WTC11 (cell line): ENCODE measurements around the gene NUP85. TPM values are rescaled to one million over a fixed set of nuclear protein-coding genes. Genes with fewer than 3 reads are reported as not detected.
A peak's percentile ranks its signal among the peaks of the same experiment; 100 is the strongest.

ENCODE experiments used
- CREB1 ChIP-seq: sonication (generic); formaldehyde crosslinking; IDR thresholded peaks from 2 replicates; pipeline ENCODE4 v1.8.0; 2023; ENCODE audit warnings: mild to moderate bottlenecking, missing genetic modification reagents
- FOXK1 ChIP-seq: sonication (generic); formaldehyde crosslinking; IDR thresholded peaks from 2 replicates; pipeline ENCODE4 v1.8.0; 2022; ENCODE audit warnings: mild to moderate bottlenecking, moderate library complexity, missing genetic modification reagents
- SP1 ChIP-seq: sonication (generic); formaldehyde crosslinking; conservative IDR thresholded peaks from 2 replicates; pipeline ENCODE4 v1.8.1; 2022; ENCODE audit warnings: missing genetic modification reagents
- TEAD4 ChIP-seq: sonication (generic); formaldehyde crosslinking; IDR thresholded peaks from 2 replicates; pipeline ENCODE4 v1.8.0; 2022; ENCODE audit warnings: mild to moderate bottlenecking, missing genetic modification reagents
- ZNF219 ChIP-seq: sonication (generic); formaldehyde crosslinking; IDR thresholded peaks from 2 replicates; pipeline ENCODE4 v1.8.0; 2023; ENCODE audit warnings: missing genetic modification reagents, mild to moderate bottlenecking, borderline replicate concordance
- total RNA-seq: library from RNA; stranded (reverse); gene quantifications from 3 replicates; pipeline ENCODE4 v1.2.3, GENCODE V29; 2021
- TF ChIP-seq, protein P1 (sequence below): sonication (generic); formaldehyde crosslinking; IDR thresholded peaks from 2 replicates; pipeline ENCODE4 v1.8.1; 2023; ENCODE audit warnings: mild to moderate bottlenecking, missing genetic modification reagents, borderline replicate concordance
- TF ChIP-seq, protein P2 (sequence below): fragments of 200-600 bp; IDR thresholded peaks from 2 replicates; pipeline ENCODE4 v1.8.0; 2022; ENCODE audit warnings: antibody characterized with exemption
- TF ChIP-seq, protein P3 (sequence below): sonication (generic); formaldehyde crosslinking; IDR thresholded peaks from 2 replicates; pipeline ENCODE4 v1.8.0; 2022; ENCODE audit warnings: mild to moderate bottlenecking, missing genetic modification reagents
- TF ChIP-seq, protein P4 (sequence below): sonication (generic); formaldehyde crosslinking; IDR thresholded peaks from 2 replicates; pipeline ENCODE4 v1.8.1; 2023; ENCODE audit warnings: mild to moderate bottlenecking, missing genetic modification reagents
- TF ChIP-seq, protein P5 (sequence below): sonication (generic); formaldehyde crosslinking; IDR thresholded peaks from 2 replicates; pipeline ENCODE4 v1.8.0; 2022; ENCODE audit warnings: mild to moderate bottlenecking, missing genetic modification reagents
- TF ChIP-seq, protein P6 (sequence below): sonication (generic); formaldehyde crosslinking; IDR thresholded peaks from 2 replicates; pipeline ENCODE4 v1.8.1; 2023; ENCODE audit warnings: mild to moderate bottlenecking, missing genetic modification reagents, moderate library complexity
- TF ChIP-seq, protein P7 (sequence below): sonication (generic); formaldehyde crosslinking; IDR thresholded peaks from 2 replicates; pipeline ENCODE4 v1.8.1; 2022; ENCODE audit warnings: mild to moderate bottlenecking, moderate library complexity, missing genetic modification reagents

The NUP85 gene
- total RNA-seq, 1 experiment from 2014 or later = 109 TPM

DNA sequence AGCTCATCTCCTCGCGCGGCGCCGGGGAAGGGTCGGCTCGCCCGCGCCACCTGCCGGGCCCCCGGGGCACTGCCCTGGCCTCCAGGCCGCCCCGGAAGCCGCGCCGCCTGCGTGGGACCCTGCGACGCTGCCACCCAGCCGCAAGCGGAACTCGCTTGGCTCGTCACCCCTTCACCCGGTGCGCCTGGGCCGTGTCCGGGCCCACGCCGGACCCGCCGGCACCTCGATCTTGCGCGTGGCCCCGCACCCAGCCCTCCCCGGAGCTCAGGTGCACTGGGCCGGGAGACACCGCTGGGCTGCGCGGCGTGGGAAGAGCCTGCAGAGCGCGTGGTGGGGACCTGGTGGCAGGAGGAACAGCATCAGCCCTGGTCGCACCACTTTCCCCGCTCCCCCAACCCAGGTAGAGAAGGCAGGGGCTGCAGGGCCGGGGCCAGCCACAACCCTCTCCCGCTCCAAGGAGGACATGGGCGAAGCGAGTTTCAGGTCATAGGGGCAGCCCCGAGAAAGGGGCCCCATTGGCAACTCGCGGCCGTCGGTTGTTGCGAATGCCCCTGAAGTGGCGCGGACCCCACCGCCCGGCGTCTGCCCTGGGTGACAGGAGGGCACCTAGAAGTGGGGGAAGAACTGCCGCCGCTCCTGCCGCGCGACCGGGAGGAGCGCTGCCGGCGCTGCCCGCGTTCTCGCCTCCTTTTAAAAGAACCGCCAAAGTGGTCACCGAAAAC, 65.9 kb downstream of the NUP85 start (continued):
- TF ChIP-seq, protein P1, sequence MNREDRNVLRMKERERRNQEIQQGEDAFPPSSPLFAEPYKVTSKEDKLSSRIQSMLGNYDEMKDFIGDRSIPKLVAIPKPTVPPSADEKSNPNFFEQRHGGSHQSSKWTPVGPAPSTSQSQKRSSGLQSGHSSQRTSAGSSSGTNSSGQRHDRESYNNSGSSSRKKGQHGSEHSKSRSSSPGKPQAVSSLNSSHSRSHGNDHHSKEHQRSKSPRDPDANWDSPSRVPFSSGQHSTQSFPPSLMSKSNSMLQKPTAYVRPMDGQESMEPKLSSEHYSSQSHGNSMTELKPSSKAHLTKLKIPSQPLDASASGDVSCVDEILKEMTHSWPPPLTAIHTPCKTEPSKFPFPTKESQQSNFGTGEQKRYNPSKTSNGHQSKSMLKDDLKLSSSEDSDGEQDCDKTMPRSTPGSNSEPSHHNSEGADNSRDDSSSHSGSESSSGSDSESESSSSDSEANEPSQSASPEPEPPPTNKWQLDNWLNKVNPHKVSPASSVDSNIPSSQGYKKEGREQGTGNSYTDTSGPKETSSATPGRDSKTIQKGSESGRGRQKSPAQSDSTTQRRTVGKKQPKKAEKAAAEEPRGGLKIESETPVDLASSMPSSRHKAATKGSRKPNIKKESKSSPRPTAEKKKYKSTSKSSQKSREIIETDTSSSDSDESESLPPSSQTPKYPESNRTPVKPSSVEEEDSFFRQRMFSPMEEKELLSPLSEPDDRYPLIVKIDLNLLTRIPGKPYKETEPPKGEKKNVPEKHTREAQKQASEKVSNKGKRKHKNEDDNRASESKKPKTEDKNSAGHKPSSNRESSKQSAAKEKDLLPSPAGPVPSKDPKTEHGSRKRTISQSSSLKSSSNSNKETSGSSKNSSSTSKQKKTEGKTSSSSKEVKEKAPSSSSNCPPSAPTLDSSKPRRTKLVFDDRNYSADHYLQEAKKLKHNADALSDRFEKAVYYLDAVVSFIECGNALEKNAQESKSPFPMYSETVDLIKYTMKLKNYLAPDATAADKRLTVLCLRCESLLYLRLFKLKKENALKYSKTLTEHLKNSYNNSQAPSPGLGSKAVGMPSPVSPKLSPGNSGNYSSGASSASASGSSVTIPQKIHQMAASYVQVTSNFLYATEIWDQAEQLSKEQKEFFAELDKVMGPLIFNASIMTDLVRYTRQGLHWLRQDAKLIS (CRISPR knock-in tag) = no peak
- TF ChIP-seq, protein P2, sequence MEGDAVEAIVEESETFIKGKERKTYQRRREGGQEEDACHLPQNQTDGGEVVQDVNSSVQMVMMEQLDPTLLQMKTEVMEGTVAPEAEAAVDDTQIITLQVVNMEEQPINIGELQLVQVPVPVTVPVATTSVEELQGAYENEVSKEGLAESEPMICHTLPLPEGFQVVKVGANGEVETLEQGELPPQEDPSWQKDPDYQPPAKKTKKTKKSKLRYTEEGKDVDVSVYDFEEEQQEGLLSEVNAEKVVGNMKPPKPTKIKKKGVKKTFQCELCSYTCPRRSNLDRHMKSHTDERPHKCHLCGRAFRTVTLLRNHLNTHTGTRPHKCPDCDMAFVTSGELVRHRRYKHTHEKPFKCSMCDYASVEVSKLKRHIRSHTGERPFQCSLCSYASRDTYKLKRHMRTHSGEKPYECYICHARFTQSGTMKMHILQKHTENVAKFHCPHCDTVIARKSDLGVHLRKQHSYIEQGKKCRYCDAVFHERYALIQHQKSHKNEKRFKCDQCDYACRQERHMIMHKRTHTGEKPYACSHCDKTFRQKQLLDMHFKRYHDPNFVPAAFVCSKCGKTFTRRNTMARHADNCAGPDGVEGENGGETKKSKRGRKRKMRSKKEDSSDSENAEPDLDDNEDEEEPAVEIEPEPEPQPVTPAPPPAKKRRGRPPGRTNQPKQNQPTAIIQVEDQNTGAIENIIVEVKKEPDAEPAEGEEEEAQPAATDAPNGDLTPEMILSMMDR = peak; percentile 83
- TF ChIP-seq SP1 (CRISPR knock-in tag) (peak; percentile 75), FOXK1 (CRISPR knock-in tag) (no peak; the same call in 1 of the 2 replicates), TEAD4 (CRISPR knock-in tag) (0 out of 2 replicates have a peak, but pooled peaks have one; percentile 18), CREB1 (CRISPR knock-in tag) (no peak), ZNF219 (peak; percentile 82; the same call in 1 of the 2 replicates)
- TF ChIP-seq, protein P3, sequence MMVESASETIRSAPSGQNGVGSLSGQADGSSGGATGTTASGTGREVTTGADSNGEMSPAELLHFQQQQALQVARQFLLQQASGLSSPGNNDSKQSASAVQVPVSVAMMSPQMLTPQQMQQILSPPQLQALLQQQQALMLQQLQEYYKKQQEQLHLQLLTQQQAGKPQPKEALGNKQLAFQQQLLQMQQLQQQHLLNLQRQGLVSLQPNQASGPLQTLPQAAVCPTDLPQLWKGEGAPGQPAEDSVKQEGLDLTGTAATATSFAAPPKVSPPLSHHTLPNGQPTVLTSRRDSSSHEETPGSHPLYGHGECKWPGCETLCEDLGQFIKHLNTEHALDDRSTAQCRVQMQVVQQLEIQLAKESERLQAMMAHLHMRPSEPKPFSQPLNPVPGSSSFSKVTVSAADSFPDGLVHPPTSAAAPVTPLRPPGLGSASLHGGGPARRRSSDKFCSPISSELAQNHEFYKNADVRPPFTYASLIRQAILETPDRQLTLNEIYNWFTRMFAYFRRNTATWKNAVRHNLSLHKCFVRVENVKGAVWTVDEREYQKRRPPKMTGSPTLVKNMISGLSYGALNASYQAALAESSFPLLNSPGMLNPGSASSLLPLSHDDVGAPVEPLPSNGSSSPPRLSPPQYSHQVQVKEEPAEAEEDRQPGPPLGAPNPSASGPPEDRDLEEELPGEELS = peak; percentile 58; the same call in 1 of the 2 replicates
- TF ChIP-seq, protein P4, sequence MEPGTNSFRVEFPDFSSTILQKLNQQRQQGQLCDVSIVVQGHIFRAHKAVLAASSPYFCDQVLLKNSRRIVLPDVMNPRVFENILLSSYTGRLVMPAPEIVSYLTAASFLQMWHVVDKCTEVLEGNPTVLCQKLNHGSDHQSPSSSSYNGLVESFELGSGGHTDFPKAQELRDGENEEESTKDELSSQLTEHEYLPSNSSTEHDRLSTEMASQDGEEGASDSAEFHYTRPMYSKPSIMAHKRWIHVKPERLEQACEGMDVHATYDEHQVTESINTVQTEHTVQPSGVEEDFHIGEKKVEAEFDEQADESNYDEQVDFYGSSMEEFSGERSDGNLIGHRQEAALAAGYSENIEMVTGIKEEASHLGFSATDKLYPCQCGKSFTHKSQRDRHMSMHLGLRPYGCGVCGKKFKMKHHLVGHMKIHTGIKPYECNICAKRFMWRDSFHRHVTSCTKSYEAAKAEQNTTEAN (CRISPR knock-in tag) = no peak
- TF ChIP-seq, protein P5, sequence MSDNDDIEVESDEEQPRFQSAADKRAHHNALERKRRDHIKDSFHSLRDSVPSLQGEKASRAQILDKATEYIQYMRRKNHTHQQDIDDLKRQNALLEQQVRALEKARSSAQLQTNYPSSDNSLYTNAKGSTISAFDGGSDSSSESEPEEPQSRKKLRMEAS (CRISPR knock-in tag) = peak; percentile 81; the same call in 1 of the 2 replicates
- TF ChIP-seq, protein P6, sequence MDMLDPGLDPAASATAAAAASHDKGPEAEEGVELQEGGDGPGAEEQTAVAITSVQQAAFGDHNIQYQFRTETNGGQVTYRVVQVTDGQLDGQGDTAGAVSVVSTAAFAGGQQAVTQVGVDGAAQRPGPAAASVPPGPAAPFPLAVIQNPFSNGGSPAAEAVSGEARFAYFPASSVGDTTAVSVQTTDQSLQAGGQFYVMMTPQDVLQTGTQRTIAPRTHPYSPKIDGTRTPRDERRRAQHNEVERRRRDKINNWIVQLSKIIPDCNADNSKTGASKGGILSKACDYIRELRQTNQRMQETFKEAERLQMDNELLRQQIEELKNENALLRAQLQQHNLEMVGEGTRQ (CRISPR knock-in tag) = peak; percentile 26; the same call in 1 of the 2 replicates
- TF ChIP-seq, protein P7, sequence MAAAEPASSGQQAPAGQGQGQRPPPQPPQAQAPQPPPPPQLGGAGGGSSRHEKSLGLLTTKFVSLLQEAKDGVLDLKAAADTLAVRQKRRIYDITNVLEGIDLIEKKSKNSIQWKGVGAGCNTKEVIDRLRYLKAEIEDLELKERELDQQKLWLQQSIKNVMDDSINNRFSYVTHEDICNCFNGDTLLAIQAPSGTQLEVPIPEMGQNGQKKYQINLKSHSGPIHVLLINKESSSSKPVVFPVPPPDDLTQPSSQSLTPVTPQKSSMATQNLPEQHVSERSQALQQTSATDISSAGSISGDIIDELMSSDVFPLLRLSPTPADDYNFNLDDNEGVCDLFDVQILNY (CRISPR knock-in tag) = no peak
